H9 (cell line): Measurements from ENCODE around the gene ZNF749. TPM values are rescaled to one million over a fixed set of nuclear protein-coding genes. Genes with fewer than 3 reads are reported as not detected.
A peak's percentile ranks its signal among the peaks of the same experiment; 100 is the strongest.

Experiments used
- DNase-seq: peaks from one replicate; pipeline ENCODE4 v3.0.0-alpha.2; 2017
- H2AFZ ChIP-seq: one replicate; pipeline ENCODE4 v1.6.1; 2013; ENCODE audit warnings: mild to moderate bottlenecking, low read length, control low read depth, moderate library complexity
- H2AK5ac ChIP-seq: 2 replicates; pipeline ENCODE4 v1.6.1; 2013; ENCODE audit warnings: low read length, control low read depth, mixed read lengths; ENCODE audit not compliant: insufficient read length
- H2BK120ac ChIP-seq: one replicate; pipeline ENCODE4 v1.6.1; 2013; ENCODE audit warnings: low read depth, mild to moderate bottlenecking, low read length, control low read depth, inconsistent platforms; ENCODE audit not compliant: poor library complexity, severe bottlenecking
- H2BK12ac ChIP-seq: 2 replicates; pipeline ENCODE4 v1.6.1; 2013; ENCODE audit warnings: low read length, control low read depth, mixed read lengths, low read depth; ENCODE audit not compliant: insufficient read length
- H2BK15ac ChIP-seq: 2 replicates; pipeline ENCODE4 v1.6.1; 2013; ENCODE audit warnings: low read depth, low read length, control low read depth
- H2BK20ac ChIP-seq: one replicate; pipeline ENCODE4 v1.6.1; 2013; ENCODE audit warnings: low read depth, mild to moderate bottlenecking, low read length, control low read depth, inconsistent platforms; ENCODE audit not compliant: poor library complexity, severe bottlenecking
- H2BK5ac ChIP-seq: 2 replicates; pipeline ENCODE4 v1.6.1; 2013; ENCODE audit warnings: low read length, control low read depth, mixed read lengths; ENCODE audit not compliant: insufficient read length
- H3K14ac ChIP-seq: 2 replicates; pipeline ENCODE4 v1.6.1; 2013; ENCODE audit warnings: low read length, control low read depth; ENCODE audit not compliant: insufficient read depth
- H3K18ac ChIP-seq: 2 replicates; pipeline ENCODE4 v1.6.1; 2013; ENCODE audit warnings: low read depth, mild to moderate bottlenecking, mixed read lengths, low read length, control low read depth; ENCODE audit not compliant: insufficient read length
- H3K23ac ChIP-seq: 2 replicates; pipeline ENCODE4 v1.6.1; 2013; ENCODE audit warnings: low read length, control low read depth, mixed read lengths, low read depth; ENCODE audit not compliant: insufficient read length
- H3K23me2 ChIP-seq: 2 replicates; pipeline ENCODE4 v1.6.1; 2013; ENCODE audit warnings: low read depth, mild to moderate bottlenecking, mixed read lengths, low read length, control low read depth; ENCODE audit not compliant: insufficient read length, poor library complexity, severe bottlenecking
- H3K27ac ChIP-seq: 2 replicates; pipeline ENCODE4 v1.5.1; 2013; ENCODE audit warnings: low read length, control low read depth, mixed read lengths, low read depth; ENCODE audit not compliant: insufficient read length
- H3K27me3 ChIP-seq: 2 replicates; pipeline ENCODE4 v1.6.1; 2013; ENCODE audit warnings: low read length, control low read depth, inconsistent platforms; ENCODE audit not compliant: insufficient read depth
- H3K4ac ChIP-seq: 2 replicates; pipeline ENCODE4 v1.6.1; 2013; ENCODE audit warnings: low read depth, mild to moderate bottlenecking, control low read depth, inconsistent platforms, low read length, moderate library complexity
- H3K4me1 ChIP-seq: 2 replicates; pipeline ENCODE4 v1.6.1; 2013; ENCODE audit warnings: low read length, control low read depth, inconsistent platforms; ENCODE audit not compliant: insufficient read depth
- H3K4me2 ChIP-seq: 2 replicates; pipeline ENCODE4 v1.6.1; 2013; ENCODE audit warnings: low read length, control low read depth, mixed read lengths; ENCODE audit not compliant: insufficient read length, insufficient read depth
- H3K56ac ChIP-seq: 2 replicates; pipeline ENCODE4 v1.6.1; 2013; ENCODE audit warnings: low read depth, mild to moderate bottlenecking, mixed read lengths, low read length, control low read depth; ENCODE audit not compliant: insufficient read length
- H3K79me1 ChIP-seq: 2 replicates; pipeline ENCODE4 v1.6.1; 2013; ENCODE audit warnings: low read depth, mild to moderate bottlenecking, moderate library complexity, low read length, control low read depth, inconsistent platforms; ENCODE audit not compliant: insufficient read depth, poor library complexity, severe bottlenecking
- H3K79me2 ChIP-seq: 2 replicates; pipeline ENCODE4 v1.6.1; 2013; ENCODE audit warnings: low read length, control low read depth, inconsistent platforms; ENCODE audit not compliant: insufficient read depth
- H3K9ac ChIP-seq: 2 replicates; pipeline ENCODE4 v1.6.1; 2013; ENCODE audit warnings: low read length, control low read depth, mixed read lengths; ENCODE audit not compliant: insufficient read length; ENCODE audit errors: extremely low read depth
- H3K9me3 ChIP-seq: one replicate; pipeline ENCODE4 v1.6.1; 2013; ENCODE audit warnings: low read depth, low read length, inconsistent platforms; ENCODE audit not compliant: control insufficient read depth
- H3T11ph ChIP-seq: one replicate; pipeline ENCODE4 v1.6.1; 2013; ENCODE audit warnings: mild to moderate bottlenecking, low read length, control low read depth, inconsistent platforms
- H4K20me1 ChIP-seq: one replicate; pipeline ENCODE4 v1.6.1; 2013; ENCODE audit not compliant: control insufficient read depth, insufficient read length, insufficient read depth
- H4K5ac ChIP-seq: 2 replicates; pipeline ENCODE4 v1.6.1; 2013; ENCODE audit warnings: low read depth, mild to moderate bottlenecking, mixed read lengths, low read length, control low read depth; ENCODE audit not compliant: insufficient read length
- H4K8ac ChIP-seq: replicated peaks from 2 replicates; pipeline ENCODE4 v1.6.1; 2013; ENCODE audit warnings: low read length, control low read depth, mixed read lengths, low read depth; ENCODE audit not compliant: insufficient read length
- H4K91ac ChIP-seq: 2 replicates; pipeline ENCODE4 v1.6.1; 2013; ENCODE audit warnings: low read depth, mild to moderate bottlenecking, moderate library complexity, mixed read lengths, low read length, control low read depth; ENCODE audit not compliant: insufficient read length
- H3K27ac Mint-ChIP-seq, 3 experiments: 2 replicates in 2 of 3; 3 replicates in 1 of 3; pipeline ENCODE4 v1.8.0; 2020 to 2021; ENCODE audit warnings: mixed read lengths in 3 of 3, mild to moderate bottlenecking in 1 of 3, moderate library complexity in 1 of 3
- H3K27me3 Mint-ChIP-seq: 2 replicates; pipeline ENCODE4 v1.8.0; 2021; ENCODE audit warnings: low read depth, mild to moderate bottlenecking, moderate library complexity, mixed read lengths
- H3K36me3 Mint-ChIP-seq, 3 experiments: 2 replicates in 2 of 3; 3 replicates in 1 of 3; pipeline ENCODE4 v1.8.0; 2020 to 2021; ENCODE audit warnings: low read depth in 3 of 3, mixed read lengths in 3 of 3; ENCODE audit not compliant: insufficient read depth in 1 of 3
- H3K4me1 Mint-ChIP-seq, 2 experiments: 2 replicates each; pipeline ENCODE4 v1.8.0; 2020; ENCODE audit warnings: mixed read lengths in 2 of 2
- H3K4me3 Mint-ChIP-seq, 2 experiments: 2 replicates in 1 of 2; 3 replicates in 1 of 2; pipeline ENCODE4 v1.8.0; 2020 to 2021; ENCODE audit warnings: mild to moderate bottlenecking in 2 of 2, mixed read lengths in 2 of 2, moderate library complexity in 1 of 2
- H3K9me3 Mint-ChIP-seq, 2 experiments: 2 replicates in 1 of 2; 3 replicates in 1 of 2; pipeline ENCODE4 v1.8.0; 2020; ENCODE audit warnings: mild to moderate bottlenecking in 2 of 2, mixed read lengths in 2 of 2, moderate library complexity in 1 of 2
- WGBS: extraction: QIAGEN DNeasy Blood & Tissue Kit; methylation state at CpG from one replicate; pipeline ENCODE4 v1.1.7; 2013; ENCODE audit warnings: missing lambda C conversion rate, low lambda C conversion rate, mixed read lengths; ENCODE audit not compliant: insufficient read length; ENCODE audit errors: extremely low coverage; 5-methylcytosine and 5-hydroxymethylcytosine counted together
- total RNA-seq: library from RNA; stranded (reverse); gene quantifications from 2 replicates; pipeline ENCODE4 v1.2.1, GENCODE V29; 2021
- TF ChIP-seq, protein P1 (sequence below): fragments of 200-600 bp; sonication (generic); conservative IDR thresholded peaks from 3 replicates; pipeline ENCODE4 v1.8.0; 2021; ENCODE audit warnings: antibody characterized with exemption, mild to moderate bottlenecking

ZNF749 gene
- total RNA-seq, 1 experiment from 2014 or later, result 25.0 TPM

DNA sequence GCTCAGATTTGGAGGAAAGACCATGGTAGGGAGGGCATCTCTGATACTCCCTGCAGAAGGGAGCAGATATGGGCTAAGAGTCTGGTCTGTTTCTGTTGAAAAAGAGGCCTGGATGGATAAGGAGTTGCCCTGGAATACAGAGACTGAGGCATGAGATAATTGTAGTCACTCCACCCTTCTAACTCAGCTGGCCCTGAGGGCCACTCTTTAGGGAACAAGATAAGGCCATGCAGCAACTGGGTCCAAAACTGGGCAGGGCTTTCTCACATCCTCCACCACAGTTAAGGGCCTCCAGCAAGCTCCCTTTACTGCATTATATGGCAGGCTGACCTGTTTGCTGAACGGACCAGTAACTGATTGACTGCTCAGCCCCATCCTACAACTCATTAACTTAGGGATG lies 1.3 kb downstream of the ZNF749 start:
- no peak overlapping the region for H3K27ac ChIP-seq
- Mint-ChIP-seq H3K4me1 (peaks cover 16 to 20% of the 10 kb centered on the region in 2 experiments), H3K4me3 (peak overlapping the region; percentile 91 to 96), H3K9me3 (peaks cover 0 to 11% of the 10 kb centered on the region in 2 experiments; a peak in 4 of 5 replicates), H3K27ac (peak overlapping the region in 2 of 3 experiments; percentile 96 to 99; a peak in 2 of 7 replicates), H3K27me3 (peaks cover 1% of the 10 kb centered on the region; the same call in 1 of the 2 replicates), H3K36me3 (peaks cover 12 to 23% (median 22%) of the 10 kb centered on the region in 3 experiments)
- no peak overlapping the region for H4K91ac ChIP-seq
- H3K4me2 ChIP-seq, result peak overlapping the region; percentile 99
- H3K9me3 ChIP-seq, result no peaks in the 10 kb centered on the region
- H2BK12ac ChIP-seq, result no peak overlapping the region
- H3K27me3 ChIP-seq, result no peaks in the 10 kb centered on the region
- no peak overlapping the region for H2AK5ac ChIP-seq
- peaks cover 14% of the 10 kb centered on the region for H3K79me1 ChIP-seq
- H2AFZ ChIP-seq, result no peak overlapping the region
- H2BK20ac ChIP-seq, result no peak overlapping the region
- H3K9ac ChIP-seq, result peak overlapping the region; percentile 95
- no peak overlapping the region for H3T11ph ChIP-seq
- no peak overlapping the region for H3K18ac ChIP-seq
- no peak overlapping the region for H2BK15ac ChIP-seq
- H2BK5ac ChIP-seq, result no peak overlapping the region
- peaks cover 42% of the 10 kb centered on the region for H3K79me2 ChIP-seq
- H2BK120ac ChIP-seq, result no peak overlapping the region
- TF ChIP-seq, protein P1, sequence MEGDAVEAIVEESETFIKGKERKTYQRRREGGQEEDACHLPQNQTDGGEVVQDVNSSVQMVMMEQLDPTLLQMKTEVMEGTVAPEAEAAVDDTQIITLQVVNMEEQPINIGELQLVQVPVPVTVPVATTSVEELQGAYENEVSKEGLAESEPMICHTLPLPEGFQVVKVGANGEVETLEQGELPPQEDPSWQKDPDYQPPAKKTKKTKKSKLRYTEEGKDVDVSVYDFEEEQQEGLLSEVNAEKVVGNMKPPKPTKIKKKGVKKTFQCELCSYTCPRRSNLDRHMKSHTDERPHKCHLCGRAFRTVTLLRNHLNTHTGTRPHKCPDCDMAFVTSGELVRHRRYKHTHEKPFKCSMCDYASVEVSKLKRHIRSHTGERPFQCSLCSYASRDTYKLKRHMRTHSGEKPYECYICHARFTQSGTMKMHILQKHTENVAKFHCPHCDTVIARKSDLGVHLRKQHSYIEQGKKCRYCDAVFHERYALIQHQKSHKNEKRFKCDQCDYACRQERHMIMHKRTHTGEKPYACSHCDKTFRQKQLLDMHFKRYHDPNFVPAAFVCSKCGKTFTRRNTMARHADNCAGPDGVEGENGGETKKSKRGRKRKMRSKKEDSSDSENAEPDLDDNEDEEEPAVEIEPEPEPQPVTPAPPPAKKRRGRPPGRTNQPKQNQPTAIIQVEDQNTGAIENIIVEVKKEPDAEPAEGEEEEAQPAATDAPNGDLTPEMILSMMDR, result no peak
- no peak overlapping the region for H3K4ac ChIP-seq
- no peak overlapping the region for H4K8ac ChIP-seq
- H3K23ac ChIP-seq, result no peak overlapping the region
- no peak overlapping the region for H3K56ac ChIP-seq
- H3K4me1 ChIP-seq, result peaks cover 5% of the 10 kb centered on the region; the same call in 1 of the 2 replicates
- DNase-seq, result no peak
- H3K14ac ChIP-seq, result no peak overlapping the region
- no CpG with 5 or more reads among the region's 1 CpG for WGBS
- H4K20me1 ChIP-seq, result no peaks in the 10 kb centered on the region
- no peak overlapping the region for H4K5ac ChIP-seq
- H3K23me2 ChIP-seq, result peaks cover 8% of the 10 kb centered on the region
